Peyer's patch (tissue), 4 donors: Measurements from ENCODE around the gene TIMM8A.

Experiments used
- CTCF ChIP-seq, 6 experiments: fragments of 450-650 bp in 4 of 6; fragments of 200-600 bp in 2 of 6; sonication (generic) in 1 of 6; IDR thresholded peaks; one replicate each; pipeline ENCODE4 v1.5.1; 2017 to 2019; ENCODE audit warnings: antibody characterized with exemption in 6 of 6, mild to moderate bottlenecking in 3 of 6, moderate library complexity in 1 of 6
- POLR2A ChIP-seq, 2 donors: fragments of 450-650 bp; IDR thresholded peaks; one replicate each; pipeline ENCODE4 v1.5.1; 2017; ENCODE audit warnings: antibody characterized with exemption in 2 of 2, mild to moderate bottlenecking in 2 of 2, moderate library complexity in 2 of 2

GRCh38 chrX:101348452-101349192 is at the start of gene TIMM8A:
- TF ChIP-seq POLR2A (IDR thresholded peaks at IDR 0.05) (peak; percentile 38 to 60), CTCF (IDR thresholded peaks at IDR 0.05) (no peak)
